IPS-18a (cell line): ENCODE results near the gene PRR33.

ENCODE experiments used
- H3K27ac ChIP-seq: one replicate; pipeline ENCODE4 v1.5.1; 2013; ENCODE audit warnings: low read length
- H3K27me3 ChIP-seq: one replicate; pipeline ENCODE4 v1.6.1; 2013; ENCODE audit warnings: mild to moderate bottlenecking, low read length; ENCODE audit not compliant: control insufficient read depth, insufficient read depth
- H3K36me3 ChIP-seq: one replicate; pipeline ENCODE4 v1.6.1; 2013; ENCODE audit warnings: low read depth, low read length; ENCODE audit not compliant: control insufficient read depth
- H3K4me1 ChIP-seq: one replicate; pipeline ENCODE4 v1.6.1; 2013; ENCODE audit warnings: low read depth, low read length; ENCODE audit not compliant: control insufficient read depth
- H3K4me3 ChIP-seq: one replicate; pipeline ENCODE4 v1.5.1; 2013; ENCODE audit warnings: low read length
- H3K9ac ChIP-seq: one replicate; pipeline ENCODE4 v1.6.1; 2013; ENCODE audit warnings: mild to moderate bottlenecking, low read length, moderate library complexity
- H3K9me3 ChIP-seq: one replicate; pipeline ENCODE4 v1.6.1; 2013; ENCODE audit warnings: low read depth, low read length; ENCODE audit not compliant: control insufficient read depth

The PRR33 gene

DNA sequence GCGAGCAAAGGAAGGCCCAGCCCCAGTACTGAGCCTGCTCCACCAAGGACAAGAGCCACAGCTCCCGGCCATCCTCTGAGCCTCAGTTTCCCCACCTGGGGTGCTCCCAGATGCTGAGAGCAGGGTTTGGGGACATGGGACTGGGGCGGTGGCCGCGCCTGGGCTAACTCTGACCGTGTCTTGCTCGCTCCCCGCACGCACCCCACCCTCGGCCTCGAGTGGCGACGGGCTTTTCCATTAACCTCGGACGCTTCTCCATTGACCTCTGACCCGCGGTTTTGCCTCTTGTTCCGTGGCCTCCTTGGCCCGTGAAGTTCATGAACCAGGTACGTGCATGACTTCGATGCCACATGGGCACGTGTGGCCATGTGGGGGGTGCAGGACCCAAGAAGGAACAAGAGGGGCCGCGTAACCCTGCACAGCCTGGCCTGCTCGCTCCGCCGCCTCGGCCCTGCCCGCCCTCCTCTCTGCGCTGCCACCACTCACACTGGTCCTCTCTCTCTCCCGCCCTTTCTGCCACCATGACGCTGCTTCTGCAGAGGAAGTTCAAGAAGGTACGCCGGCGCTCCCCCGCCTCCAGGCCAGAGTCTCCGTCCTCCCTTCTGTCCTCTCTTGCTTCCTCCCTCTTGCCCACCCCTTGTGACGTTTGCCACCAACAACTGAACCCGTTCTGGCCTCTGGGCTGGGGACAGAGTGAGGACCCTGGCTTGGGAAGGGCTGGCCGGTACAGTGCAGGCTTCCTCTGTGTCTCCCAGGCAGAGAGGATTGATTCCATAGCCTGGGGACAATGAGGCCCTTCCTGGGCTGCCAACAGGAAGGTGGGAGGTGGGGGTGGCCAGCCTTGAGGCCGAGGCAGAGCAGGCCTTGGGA is 34.7 kb upstream of the PRR33 start:
- no peak overlapping the region for H3K4me3 ChIP-seq
- no peaks in the 10 kb centered on the region for H3K9me3 ChIP-seq
- no peak overlapping the region for H3K27ac ChIP-seq
- H3K36me3 ChIP-seq, result no peaks in the 10 kb centered on the region
- H3K27me3 ChIP-seq, result no peaks in the 10 kb centered on the region
- no peak overlapping the region for H3K9ac ChIP-seq
- no peaks in the 10 kb centered on the region for H3K4me1 ChIP-seq

DNA sequence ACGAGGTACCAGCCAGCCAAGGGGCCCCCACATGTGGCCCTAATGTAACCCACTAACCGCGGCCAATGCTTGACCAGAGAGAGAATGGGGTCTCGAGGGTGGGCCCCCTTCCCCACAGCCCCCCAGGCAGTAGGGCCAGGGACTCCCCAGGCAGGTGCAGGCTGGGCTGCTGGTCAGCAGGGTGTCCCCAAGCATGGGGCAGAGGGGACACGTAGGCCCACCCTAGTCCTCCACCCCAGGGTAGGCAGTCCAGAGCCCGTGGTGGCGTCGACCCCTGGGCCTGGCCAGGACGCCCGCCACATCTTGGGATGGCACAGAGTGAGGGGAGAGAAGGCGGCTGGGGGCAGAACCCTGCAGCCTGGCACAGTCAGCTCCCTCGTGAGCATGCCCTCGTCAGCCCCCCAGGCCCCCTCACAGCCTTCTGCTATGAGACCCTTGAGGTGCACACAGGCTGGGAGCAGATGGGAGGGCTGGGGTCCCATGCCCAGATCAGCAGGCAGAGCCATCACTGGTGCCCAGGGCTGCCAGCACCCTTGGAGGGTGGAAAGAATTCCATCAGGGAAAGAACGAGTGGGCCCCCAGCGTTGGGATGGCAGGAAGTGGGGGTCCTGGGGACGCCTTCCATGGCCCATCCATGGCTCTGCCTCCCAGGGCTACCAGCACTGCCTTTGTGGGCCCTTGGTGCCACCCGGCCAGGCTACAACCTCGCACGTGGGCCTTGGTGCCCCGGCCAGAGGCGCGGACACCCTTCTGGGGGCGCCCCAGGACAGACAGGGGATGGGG is 33.9 kb upstream of the PRR33 start:
- H3K9me3 ChIP-seq, result no peaks in the 10 kb centered on the region
- H3K27ac ChIP-seq, result no peak overlapping the region
- H3K36me3 ChIP-seq, result no peaks in the 10 kb centered on the region
- H3K27me3 ChIP-seq, result no peaks in the 10 kb centered on the region
- H3K4me1 ChIP-seq, result no peaks in the 10 kb centered on the region
- no peak overlapping the region for H3K9ac ChIP-seq
- H3K4me3 ChIP-seq, result no peak overlapping the region

DNA sequence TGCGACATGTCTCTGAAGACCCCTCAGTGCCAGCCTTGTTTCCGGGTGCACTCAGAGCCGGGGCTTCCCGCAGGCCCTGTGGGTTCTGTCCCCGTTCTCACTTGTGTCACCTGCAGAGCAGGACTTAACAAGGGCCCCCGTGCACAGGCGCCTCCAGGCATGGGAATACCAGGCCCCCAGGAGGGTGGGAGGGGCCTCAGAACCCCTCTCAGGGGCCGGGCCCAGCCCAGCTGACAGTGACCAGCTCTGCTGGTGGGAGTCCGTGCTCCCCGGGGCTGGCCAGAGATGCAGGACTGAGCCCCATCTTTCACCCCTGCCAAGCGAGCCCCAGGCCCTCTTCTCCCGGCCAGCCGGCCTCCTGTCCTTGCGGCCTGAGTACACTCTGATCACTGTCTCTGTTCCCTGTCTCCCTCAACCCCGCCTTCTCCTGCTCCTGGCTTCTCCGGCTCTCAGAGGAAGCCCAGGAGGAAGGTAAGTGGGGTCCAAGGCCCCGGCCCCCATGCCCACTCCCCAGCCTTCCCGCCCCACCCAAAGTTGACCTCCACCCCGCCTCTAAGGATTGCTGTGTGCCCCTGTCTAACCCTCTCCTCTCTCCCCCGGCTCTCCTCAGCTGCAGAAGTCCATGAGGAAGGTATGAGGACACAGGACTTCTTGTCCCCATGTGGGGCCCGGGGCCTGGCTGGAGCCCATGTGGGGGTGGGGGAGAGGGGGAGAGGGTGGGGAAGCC is 33.1 kb upstream of the PRR33 start:
- no peaks in the 10 kb centered on the region for H3K9me3 ChIP-seq
- no peak overlapping the region for H3K4me3 ChIP-seq
- no peak overlapping the region for H3K9ac ChIP-seq
- H3K36me3 ChIP-seq, result no peaks in the 10 kb centered on the region
- H3K27ac ChIP-seq, result no peak overlapping the region
- no peaks in the 10 kb centered on the region for H3K27me3 ChIP-seq
- H3K4me1 ChIP-seq, result no peaks in the 10 kb centered on the region

DNA sequence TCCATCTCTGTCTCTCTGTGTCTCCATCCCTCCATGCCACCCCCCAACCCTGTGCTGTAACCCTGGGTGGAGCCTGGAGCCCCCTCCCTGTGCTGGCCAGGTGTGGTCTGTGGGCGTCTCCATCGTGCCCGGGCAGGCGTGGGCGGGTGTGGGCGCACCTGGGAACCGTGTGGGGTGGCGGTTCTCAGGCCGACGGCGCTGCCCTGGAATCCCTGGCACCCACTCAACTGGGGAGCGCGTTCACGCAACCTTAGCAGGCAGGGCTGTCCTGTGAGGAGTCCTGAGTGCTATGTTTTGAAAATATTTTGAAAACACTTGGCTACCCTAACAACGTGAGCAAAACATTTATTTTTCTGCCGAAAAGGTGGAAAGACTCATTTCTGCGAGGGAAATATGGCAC is 32.5 kb upstream of the PRR33 start:
- Histone ChIP-seq H3K9ac (no peak overlapping the region), H3K27me3 (no peaks in the 10 kb centered on the region), H3K27ac (no peak overlapping the region), H3K36me3 (no peaks in the 10 kb centered on the region), H3K4me3 (no peak overlapping the region), H3K9me3 (no peaks in the 10 kb centered on the region), H3K4me1 (no peaks in the 10 kb centered on the region)

DNA sequence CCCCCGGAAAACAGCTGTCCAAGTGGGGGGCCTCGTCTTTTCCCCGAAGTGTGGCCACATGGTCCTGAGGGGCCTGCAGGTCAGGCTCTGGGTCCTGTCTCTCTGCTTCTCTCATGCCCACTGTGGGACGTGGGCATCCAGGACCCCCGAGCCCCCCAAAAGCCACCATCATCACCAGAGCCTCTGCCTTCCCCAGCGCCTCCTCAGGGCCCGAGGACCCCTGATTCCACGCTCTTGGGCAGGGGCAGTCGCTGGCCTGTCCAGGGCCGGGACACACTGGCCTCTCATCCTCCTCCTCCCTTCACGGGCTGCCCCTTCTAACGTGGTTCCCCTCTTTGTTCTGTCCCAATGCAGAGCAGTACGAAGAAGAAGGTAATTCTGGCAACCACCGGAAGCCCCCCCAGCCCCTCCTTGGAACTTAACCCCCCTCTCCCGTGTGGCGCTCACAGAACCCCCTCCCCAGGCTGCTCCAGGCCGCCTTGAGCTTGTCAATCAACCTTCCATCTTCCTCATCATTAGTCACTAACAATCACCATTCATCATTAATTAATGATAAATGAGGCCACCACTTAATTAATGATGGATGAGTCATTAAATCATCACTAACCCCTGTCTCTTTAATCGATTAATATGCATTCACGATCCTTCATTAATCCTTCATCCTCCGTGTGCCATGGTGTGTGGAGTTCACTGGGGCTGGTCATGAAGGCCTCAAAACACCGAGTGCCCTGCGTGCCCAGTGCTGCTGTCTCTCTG is 31.7 kb upstream of the PRR33 start:
- no peaks in the 10 kb centered on the region for H3K9me3 ChIP-seq
- H3K27ac ChIP-seq, result no peak overlapping the region
- no peaks in the 10 kb centered on the region for H3K4me1 ChIP-seq
- H3K36me3 ChIP-seq, result no peaks in the 10 kb centered on the region
- H3K27me3 ChIP-seq, result no peaks in the 10 kb centered on the region
- H3K4me3 ChIP-seq, result no peak overlapping the region
- H3K9ac ChIP-seq, result no peak overlapping the region

DNA sequence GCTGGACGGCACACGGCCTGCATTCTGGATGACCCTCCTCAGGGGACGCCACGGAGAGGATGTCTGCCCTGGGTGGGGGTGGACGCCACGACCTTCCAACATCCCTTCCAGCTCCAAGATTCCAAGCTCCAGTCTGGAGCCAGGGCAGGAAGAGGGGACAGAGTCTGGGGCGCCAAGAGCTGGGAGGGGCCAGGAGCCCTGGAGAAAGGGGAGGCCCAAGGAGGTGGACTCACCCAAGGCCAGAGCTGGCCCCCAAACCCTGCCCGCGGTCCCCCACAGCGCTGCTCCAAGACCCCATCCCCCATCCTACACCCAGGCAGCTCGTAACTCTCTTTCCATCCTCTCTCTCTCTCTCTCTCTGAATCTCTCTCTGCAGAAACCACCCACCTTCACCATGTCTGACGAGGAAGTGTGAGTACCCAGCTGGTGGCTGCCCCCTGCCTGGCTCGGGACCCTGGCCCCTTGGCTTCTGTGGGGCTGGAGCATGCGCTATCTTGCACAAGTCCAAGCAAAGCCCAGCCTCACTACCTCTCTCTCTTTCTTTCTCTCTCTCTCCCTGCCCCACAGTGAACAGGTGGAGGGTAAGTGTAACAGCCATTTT is 30.9 kb upstream of the PRR33 start:
- H3K9ac ChIP-seq, result no peak overlapping the region
- H3K36me3 ChIP-seq, result no peaks in the 10 kb centered on the region
- H3K4me3 ChIP-seq, result no peak overlapping the region
- no peaks in the 10 kb centered on the region for H3K27me3 ChIP-seq
- no peaks in the 10 kb centered on the region for H3K9me3 ChIP-seq
- H3K27ac ChIP-seq, result no peak overlapping the region
- H3K4me1 ChIP-seq, result no peaks in the 10 kb centered on the region

DNA sequence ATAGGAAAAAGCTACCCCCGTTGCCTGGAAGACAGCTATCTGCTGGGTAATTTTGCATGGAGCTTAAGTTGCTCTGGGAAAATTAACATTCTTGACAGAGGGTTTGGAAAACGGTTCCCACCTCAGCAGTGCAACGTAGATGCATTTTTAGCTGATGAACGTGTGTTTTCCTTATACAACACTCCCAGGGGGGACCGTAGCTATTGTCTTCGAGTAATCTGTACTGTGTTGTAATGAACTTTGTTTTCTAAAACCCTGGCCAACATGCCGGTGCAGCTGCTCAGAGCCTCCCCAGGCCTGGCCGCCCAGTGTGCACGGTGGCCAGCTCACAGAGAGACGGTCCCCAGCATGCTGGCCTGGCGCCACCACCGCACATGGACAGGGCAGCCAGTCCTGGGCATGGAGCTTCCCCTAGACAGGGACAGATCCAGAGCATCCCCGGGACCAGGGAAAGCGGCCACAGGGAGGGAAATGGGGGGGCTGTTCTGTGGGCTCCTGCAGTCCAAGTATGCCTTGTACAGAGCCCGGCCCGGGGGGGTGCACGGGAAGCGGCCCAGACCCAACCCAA is 30.0 kb upstream of the PRR33 start:
- H3K4me1 ChIP-seq, result no peaks in the 10 kb centered on the region
- H3K36me3 ChIP-seq, result no peaks in the 10 kb centered on the region
- no peak overlapping the region for H3K27ac ChIP-seq
- H3K4me3 ChIP-seq, result no peak overlapping the region
- H3K9me3 ChIP-seq, result no peaks in the 10 kb centered on the region
- H3K27me3 ChIP-seq, result no peaks in the 10 kb centered on the region
- H3K9ac ChIP-seq, result no peak overlapping the region

DNA sequence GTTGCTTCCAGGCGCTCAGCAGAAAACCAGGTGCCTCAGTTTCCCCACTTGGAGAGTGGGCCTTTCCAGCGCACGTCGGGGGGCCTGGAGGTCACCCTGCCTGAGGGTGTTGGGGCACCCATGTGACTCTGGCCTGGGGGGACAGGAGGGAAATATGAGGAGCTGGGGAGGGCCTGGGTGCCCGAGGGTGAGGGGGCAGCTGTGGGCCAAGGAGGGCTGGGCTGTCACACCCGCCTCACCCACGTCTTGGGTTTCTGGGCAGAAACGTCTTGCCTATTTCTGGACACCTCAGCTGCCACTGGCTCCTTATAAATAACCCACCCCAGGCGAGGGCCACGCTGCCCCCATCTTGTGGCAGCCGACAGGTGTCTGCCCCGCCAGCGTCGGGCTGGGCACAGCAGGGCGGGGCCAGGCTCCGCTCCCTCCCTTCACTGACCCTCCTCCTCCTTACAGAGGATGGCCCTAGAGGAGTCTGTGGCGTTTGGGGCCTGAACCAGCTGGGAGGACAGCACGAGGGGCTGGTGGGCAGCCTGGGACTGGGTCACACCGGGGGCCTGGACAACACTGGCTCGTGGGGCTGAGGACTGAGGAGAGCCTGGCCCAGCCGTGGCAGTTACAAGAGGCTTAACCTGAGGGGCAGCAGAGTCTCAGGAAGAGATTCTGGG is 29.3 kb upstream of the PRR33 start:
- Histone ChIP-seq H3K27me3 (no peaks in the 10 kb centered on the region), H3K9me3 (no peaks in the 10 kb centered on the region), H3K9ac (no peak overlapping the region), H3K36me3 (no peaks in the 10 kb centered on the region), H3K4me3 (no peak overlapping the region), H3K27ac (no peak overlapping the region), H3K4me1 (no peaks in the 10 kb centered on the region)

DNA sequence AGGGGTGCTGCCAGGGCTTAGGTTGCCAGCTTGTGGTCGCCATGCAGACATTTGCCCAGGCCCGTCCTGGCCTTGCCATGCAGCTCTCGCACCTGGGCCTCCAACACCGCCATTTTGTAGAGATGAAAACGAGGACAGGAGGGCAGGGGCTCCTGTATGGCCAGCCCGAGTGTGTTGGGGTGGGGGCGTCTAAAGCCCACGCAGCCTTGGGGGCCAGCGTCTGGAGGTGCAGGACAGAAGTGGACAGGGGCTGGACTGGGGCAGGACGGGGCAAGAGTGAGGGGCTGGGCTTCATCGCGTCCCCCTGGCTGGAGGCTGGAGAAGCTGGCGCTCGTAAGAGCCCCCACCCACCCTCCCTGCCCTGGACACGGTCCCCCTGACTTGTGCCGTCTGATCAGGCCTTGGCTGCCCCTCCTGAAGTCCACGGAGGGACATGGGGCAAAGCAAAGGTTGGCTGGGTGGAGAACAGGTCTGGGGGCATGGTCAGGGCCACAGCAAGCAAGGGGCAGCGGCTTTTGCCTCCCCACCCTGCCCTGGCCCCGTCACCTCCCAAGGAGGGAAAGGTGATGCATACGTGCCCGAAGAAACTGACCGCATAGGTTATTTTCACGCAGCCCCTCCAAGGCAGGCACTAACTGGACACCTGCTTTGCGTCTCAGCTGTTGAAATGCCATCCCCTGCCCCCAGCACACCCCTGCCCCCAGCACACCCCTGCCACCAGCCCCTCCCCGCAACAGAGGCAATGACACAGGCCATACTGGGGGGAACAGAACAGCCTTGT is 28.6 kb upstream of the PRR33 start:
- Histone ChIP-seq H3K36me3 (no peaks in the 10 kb centered on the region), H3K27me3 (no peaks in the 10 kb centered on the region), H3K4me1 (no peaks in the 10 kb centered on the region), H3K9me3 (no peaks in the 10 kb centered on the region), H3K4me3 (no peak overlapping the region), H3K27ac (no peak overlapping the region), H3K9ac (no peak overlapping the region)
